DND-41 (cell line): ENCODE measurements around the gene IMPDH2.

ENCODE experiments used
- ATAC-seq: fragments of 200-7000 bp; cut with Tn5 transposase; 3 replicates; pipeline ENCODE4 v1.9.1; 2021; ENCODE audit warnings: low read depth; ENCODE audit not compliant: insufficient read depth
- DNase-seq: peaks from one replicate; pipeline ENCODE4 v3.0.0-alpha.2; 2020
- H2AFZ ChIP-seq: 2 replicates; pipeline ENCODE4 v1.6.0; 2012; ENCODE audit warnings: low read depth, low read length
- H3K27ac ChIP-seq: 2 replicates; pipeline ENCODE4 v1.5.1; 2012; ENCODE audit warnings: low read length, inconsistent platforms
- H3K27me3 ChIP-seq: fragments of 200-600 bp; sonication (generic); 2 replicates; pipeline ENCODE4 v1.6.0; 2012; ENCODE audit warnings: low read length, mild to moderate bottlenecking, inconsistent platforms; ENCODE audit not compliant: insufficient read depth, poor library complexity
- H3K36me3 ChIP-seq: 2 replicates; pipeline ENCODE4 v1.5.1; 2012; ENCODE audit warnings: low read length, inconsistent platforms; ENCODE audit not compliant: insufficient read depth
- H3K4me1 ChIP-seq: 2 replicates; pipeline ENCODE4 v1.5.1; 2012; ENCODE audit warnings: mild to moderate bottlenecking, low read length; ENCODE audit not compliant: insufficient read depth
- H3K4me2 ChIP-seq: 2 replicates; pipeline ENCODE4 v1.6.0; 2012; ENCODE audit warnings: mild to moderate bottlenecking, moderate library complexity, low read length, inconsistent platforms; ENCODE audit not compliant: insufficient read depth
- H3K4me3 ChIP-seq, 2 experiments: fragments of 200-600 bp in 1 of 2; shearing (Covaris generic) in 1 of 2; 2 replicates each; pipeline ENCODE4 v1.5.1; 2012 to 2016; ENCODE audit warnings: inconsistent platforms in 2 of 2, low read length in 2 of 2, mild to moderate bottlenecking in 2 of 2, low read depth in 1 of 2, moderate library complexity in 1 of 2
- H3K79me2 ChIP-seq: 2 replicates; pipeline ENCODE4 v1.6.0; 2012; ENCODE audit warnings: low read length, inconsistent platforms; ENCODE audit not compliant: insufficient read depth
- H3K9ac ChIP-seq: 2 replicates; pipeline ENCODE4 v1.6.0; 2012; ENCODE audit warnings: low read depth, mild to moderate bottlenecking, inconsistent platforms, low read length, moderate library complexity
- H3K9me3 ChIP-seq: 2 replicates; pipeline ENCODE4 v1.5.1; 2012; ENCODE audit warnings: low read length, moderate library complexity, mild to moderate bottlenecking, inconsistent platforms; ENCODE audit not compliant: insufficient read depth, severe bottlenecking
- H4K20me1 ChIP-seq: 2 replicates; pipeline ENCODE4 v1.6.0; 2012; ENCODE audit warnings: low read length; ENCODE audit not compliant: insufficient read depth
- CTCF ChIP-seq: IDR thresholded peaks from 2 replicates; pipeline ENCODE4 v1.5.1; 2012; ENCODE audit warnings: borderline replicate concordance, low read length, moderate library complexity, mild to moderate bottlenecking; ENCODE audit not compliant: poor library complexity, severe bottlenecking; ENCODE audit errors: extremely low read depth
- EZH2 ChIP-seq: IDR thresholded peaks from 3 replicates; pipeline ENCODE4 v1.6.1; 2012; ENCODE audit warnings: borderline replicate concordance, low read depth, mild to moderate bottlenecking, moderate library complexity, low read length, inconsistent platforms; ENCODE audit not compliant: severe bottlenecking

IMPDH2 gene

GRCh38 chr3:49017971-49018706 is 11.1 kb downstream of the IMPDH2 start, which contains the start of gene DALRD3:
DALRD3 (minus strand) TSS chr3:49018580; CDS start chr3:49018564, 16 bp downstream.
- Histone ChIP-seq H3K4me1 (peaks cover 45% of the 10 kb centered on the region), H3K4me3 (peak within 1 kb of the TSS; percentile 56 to 94), H3K27ac (peak within 1 kb of the TSS; percentile 64), H3K79me2 (peaks cover 41% of the 10 kb centered on the region), H3K9me3 (no peaks in the 10 kb centered on the region), H2AFZ (peak within 1 kb of the TSS; percentile 73), H4K20me1 (peaks cover 49% of the 10 kb centered on the region), H3K9ac (peak within 1 kb of the TSS; percentile 96), H3K36me3 (peaks cover 48% of the 10 kb centered on the region), H3K4me2 (peak within 1 kb of the TSS; percentile 95), H3K27me3 (no peaks in the 10 kb centered on the region)
- no peak for TF ChIP-seq CTCF
- no peak for TF ChIP-seq EZH2
- DNase-seq (peak; percentile 65), ATAC-seq (peak; percentile 7)

DNA sequence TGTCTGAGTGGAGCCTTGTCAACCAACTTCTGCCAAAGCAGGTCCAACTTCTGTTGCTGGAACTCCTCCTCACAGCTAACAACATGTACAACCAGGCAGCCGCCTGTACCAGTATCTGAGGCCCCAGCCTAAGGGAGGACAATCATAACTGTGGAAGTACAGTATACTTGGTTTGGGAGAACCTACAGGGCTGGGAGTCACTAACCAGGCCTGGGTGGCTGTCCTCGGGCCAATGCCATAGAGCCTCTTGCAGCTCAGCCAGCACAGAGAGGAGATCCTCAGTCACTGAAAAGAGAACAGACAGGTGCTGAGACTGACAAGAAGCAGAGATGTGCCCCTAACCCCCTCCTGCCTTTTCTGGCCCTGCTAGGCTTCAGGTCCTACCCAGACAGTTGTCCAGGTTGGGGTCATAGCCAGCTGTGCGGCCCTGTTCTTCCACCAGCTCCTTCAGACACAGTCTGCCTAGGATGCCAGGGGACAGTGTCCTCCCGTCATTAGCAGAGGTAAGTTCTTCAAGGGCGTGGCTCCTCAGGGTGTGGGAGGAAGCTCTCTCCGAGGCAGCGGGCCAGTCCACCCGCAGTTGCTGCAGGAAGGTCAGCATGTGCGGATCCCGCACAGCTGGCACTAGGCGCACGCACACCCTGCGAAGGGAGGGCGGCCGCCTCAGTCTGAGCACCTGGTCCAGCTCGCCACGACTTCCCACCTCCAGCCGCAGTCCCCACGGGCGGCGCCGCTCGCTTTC is 11.8 kb downstream of the IMPDH2 start:
- ATAC-seq (no peak), DNase-seq (no peak)
- peaks cover 41% of the 10 kb centered on the region for H3K79me2 ChIP-seq
- H3K27ac ChIP-seq, result no peak overlapping the region
- no peaks in the 10 kb centered on the region for H3K9me3 ChIP-seq
- H3K36me3 ChIP-seq, result peaks cover 48% of the 10 kb centered on the region
- H3K4me1 ChIP-seq, result peaks cover 38% of the 10 kb centered on the region
- peak overlapping the region; percentile 95 for H3K4me2 ChIP-seq
- peaks cover 53% of the 10 kb centered on the region for H4K20me1 ChIP-seq
- no peaks in the 10 kb centered on the region for H3K27me3 ChIP-seq
- peak overlapping the region; percentile 64 for H3K9ac ChIP-seq
- H3K4me3 ChIP-seq, result peak overlapping the region; percentile 56 to 94; a peak in 3 of 4 replicates
- TF ChIP-seq EZH2 (no peak), CTCF (no peak)
- H2AFZ ChIP-seq, result peak overlapping the region; percentile 73; the same call in 1 of the 2 replicates

GRCh38 chr3:49016414-49017228 is 12.6 kb downstream of the IMPDH2 start:
- no peak for ATAC-seq
- Histone ChIP-seq H3K27ac (no peak overlapping the region), H2AFZ (no peak overlapping the region), H3K4me2 (peak overlapping the region; percentile 95; the same call in 1 of the 2 replicates), H4K20me1 (peaks cover 59% of the 10 kb centered on the region), H3K9ac (no peak overlapping the region), H3K79me2 (peaks cover 44% of the 10 kb centered on the region), H3K4me1 (peaks cover 37% of the 10 kb centered on the region), H3K36me3 (peaks cover 52% of the 10 kb centered on the region), H3K27me3 (no peaks in the 10 kb centered on the region), H3K9me3 (no peaks in the 10 kb centered on the region), H3K4me3 (peak overlapping the region in 1 of 2 experiments; percentile 94; a peak in 1 of 4 replicates)
- DNase-seq, result no peak
- TF ChIP-seq EZH2 (no peak), CTCF (no peak)
